Breast epithelium (tissue), 4 donors: ENCODE measurements around the gene ARPC2. TPM values are rescaled to one million over a fixed set of nuclear protein-coding genes. Genes with fewer than 3 reads are reported as not detected.

Experiments used
- DNase-seq, 2 donors: peaks; one replicate each; pipeline ENCODE4 v3.0.0-alpha.2; 2019; ENCODE audit warnings: low spot score in 2 of 2
- H3K27ac ChIP-seq, 2 donors: fragments of 200-600 bp; sonication (generic) in 1 of 2; one replicate each; pipeline ENCODE4 v1.5.1; 2016 to 2019; ENCODE audit warnings: mild to moderate bottlenecking in 1 of 2
- H3K27me3 ChIP-seq, 2 donors: fragments of 200-600 bp; sonication (generic) in 1 of 2; one replicate each; pipeline versions ENCODE4 v1.5.1 to v1.6.0; 2017 to 2019; ENCODE audit warnings: control low read depth in 1 of 2, mild to moderate bottlenecking in 1 of 2
- H3K36me3 ChIP-seq: fragments of 200-600 bp; one replicate; pipeline ENCODE4 v1.5.1; 2019
- H3K4me1 ChIP-seq, 2 donors: fragments of 200-600 bp; sonication (generic); one replicate each; pipeline ENCODE4 v1.5.1; 2016 to 2019; ENCODE audit warnings: control low read depth in 1 of 2
- H3K4me3 ChIP-seq, 3 donors: fragments of 200-600 bp; sonication (generic); 1 replicate in 2 of 3; 2 replicates in 1 of 3; pipeline ENCODE4 v1.5.1; 2016 to 2019; ENCODE audit warnings: mild to moderate bottlenecking in 3 of 3, moderate library complexity in 2 of 3
- H3K9me3 ChIP-seq, 2 donors: fragments of 200-600 bp; sonication (generic) in 1 of 2; one replicate each; pipeline ENCODE4 v1.5.1; 2016 to 2019; ENCODE audit warnings: control low read depth in 1 of 2
- CTCF ChIP-seq, 3 donors: fragments of 450-650 bp; IDR thresholded peaks; one replicate each; pipeline ENCODE4 v1.5.1; 2016 to 2017; ENCODE audit warnings: antibody characterized with exemption in 3 of 3, mild to moderate bottlenecking in 3 of 3, moderate library complexity in 3 of 3
- POLR2A ChIP-seq: fragments of 450-650 bp; IDR thresholded peaks from one replicate; pipeline ENCODE4 v1.6.1; 2016; ENCODE audit warnings: antibody characterized with exemption, mild to moderate bottlenecking, moderate library complexity
- POLR2AphosphoS5 ChIP-seq, 3 donors: sonication (generic); formaldehyde crosslinking; IDR thresholded peaks; one replicate each; pipeline ENCODE4 v1.6.1; 2017; ENCODE audit warnings: antibody characterized with exemption in 3 of 3
- intact Hi-C: fragments of 100-400 bp; cut with DNase I; formaldehyde crosslinking; loops from one replicate; pipeline ENCODE4 v1.15.1; 2023; ENCODE audit warnings: low total_unique reads
- total RNA-seq, 3 donors: library from RNA; depleted of rRNA; stranded (reverse); fragments of >200 nt; gene quantifications; one replicate each; pipeline ENCODE4 v1.1.0, GENCODE V29; 2016

The ARPC2 gene
- total RNA-seq, 3 donors from 2014 or later: 212 to 336 (median 248) TPM

GRCh38 chr2:218194880-218195279 lies 22.1 kb upstream of the ARPC2 start:
- TF ChIP-seq CTCF (IDR thresholded peaks at IDR 0.05): no peak
- TF ChIP-seq POLR2A: no peak
- no peak overlapping the region for H3K27ac ChIP-seq

GRCh38 chr2:218196974-218197373 lies 20.0 kb upstream of the ARPC2 start:
- H3K27me3 ChIP-seq: no peaks in the 10 kb centered on the region
- no peak for DNase-seq
- no peaks in the 10 kb centered on the region for H3K36me3 ChIP-seq
- no peak overlapping the region for H3K27ac ChIP-seq
- intact Hi-C loops: no loop called here
- no peaks in the 10 kb centered on the region for H3K4me1 ChIP-seq
- no peaks in the 10 kb centered on the region for H3K9me3 ChIP-seq
- TF ChIP-seq POLR2AphosphoS5 (IDR thresholded peaks at IDR 0.05) (no peak), POLR2A (no peak), CTCF (IDR thresholded peaks at IDR 0.05) (no peak)
- no peak overlapping the region for H3K4me3 ChIP-seq

More at GRCh38 chr2:218194880-218195279, 22.1 kb upstream of the ARPC2 start:
- intact Hi-C loops: no loop called here
- Histone ChIP-seq H3K4me1 (no peaks in the 10 kb centered on the region), H3K27me3 (no peaks in the 10 kb centered on the region), H3K4me3 (no peak overlapping the region), H3K9me3 (no peaks in the 10 kb centered on the region), H3K36me3 (no peaks in the 10 kb centered on the region)
- no peak for DNase-seq

- Histone ChIP-seq H3K9me3 (no peaks in the 10 kb centered on the region), H3K36me3 (no peaks in the 10 kb centered on the region), H3K27me3 (no peaks in the 10 kb centered on the region), H3K4me1 (no peaks in the 10 kb centered on the region), H3K4me3 (no peak overlapping the region), H3K27ac (no peak overlapping the region)
- intact Hi-C loops: no loop called here
- TF ChIP-seq POLR2A (no peak), CTCF (IDR thresholded peaks at IDR 0.05) (no peak)
- no peak for DNase-seq
Observed at GRCh38 chr2:218202266-218202665, 14.7 kb upstream of the ARPC2 start.

- Histone ChIP-seq H3K36me3 (no peaks in the 10 kb centered on the region), H3K4me3 (no peak overlapping the region), H3K9me3 (peaks cover 0 to 4% of the 10 kb centered on the region in 2 donors), H3K4me1 (no peaks in the 10 kb centered on the region), H3K27me3 (no peaks in the 10 kb centered on the region), H3K27ac (no peak overlapping the region)
- intact Hi-C loops: no loop called here
- no peak for DNase-seq
- TF ChIP-seq CTCF (IDR thresholded peaks at IDR 0.05): no peak
- no peak for TF ChIP-seq POLR2AphosphoS5 (IDR thresholded peaks at IDR 0.05)
Observed at GRCh38 chr2:218209078-218209477, 7.9 kb upstream of the ARPC2 start.

GRCh38 chr2:218214116-218214515 lies 2.9 kb upstream of the ARPC2 start:
- intact Hi-C loops: no loop called here

More at GRCh38 chr2:218214116-218214515, 2.9 kb upstream of the ARPC2 start:
- no peaks in the 10 kb centered on the region for H3K36me3 ChIP-seq
- H3K27me3 ChIP-seq: no peaks in the 10 kb centered on the region
- DNase-seq: no peak
- H3K4me1 ChIP-seq: no peaks in the 10 kb centered on the region
- H3K4me3 ChIP-seq: no peak overlapping the region
- no peak for TF ChIP-seq CTCF (IDR thresholded peaks at IDR 0.05)
- no peak for TF ChIP-seq POLR2AphosphoS5 (IDR thresholded peaks at IDR 0.05)
- TF ChIP-seq POLR2A: no peak
- no peaks in the 10 kb centered on the region for H3K9me3 ChIP-seq
- H3K27ac ChIP-seq: no peak overlapping the region
